K562 (cell line): Measurements from ENCODE around the gene PHF1. TPM values are rescaled to one million over a fixed set of nuclear protein-coding genes. Genes with fewer than 3 reads are reported as not detected.

Experiments
- CTBP1 ChIP-seq: fragments of 450-650 bp; IDR thresholded peaks from 2 replicates; pipeline ENCODE4 v1.6.1; 2016; ENCODE audit warnings: borderline replicate concordance
- ETV1 ChIP-seq: fragments of 450-650 bp; conservative IDR thresholded peaks from 2 replicates; pipeline ENCODE4 v1.6.1; 2016; ENCODE audit warnings: missing genetic modification characterization, control low read depth, low read depth, missing compliant biosample characterization
- HDAC2 ChIP-seq: fragments of 450-650 bp; IDR thresholded peaks from 2 replicates; pipeline ENCODE4 v1.6.1; 2016; ENCODE audit warnings: mild to moderate bottlenecking
- HDAC3 ChIP-seq: fragments of 450-650 bp; IDR thresholded peaks from 2 replicates; pipeline ENCODE4 v1.6.1; 2018; ENCODE audit warnings: borderline replicate concordance, mild to moderate bottlenecking, moderate library complexity; ENCODE audit not compliant: partially characterized antibody
- L3MBTL2 ChIP-seq: fragments of 450-650 bp; IDR thresholded peaks from 2 replicates; pipeline ENCODE4 v1.6.1; 2016; ENCODE audit warnings: mild to moderate bottlenecking, moderate library complexity
- MAFK ChIP-seq: IDR thresholded peaks from 2 replicates; pipeline ENCODE4 v1.6.1; 2011; ENCODE audit warnings: low read length, improper control_type of control experiment
- NBN ChIP-seq: fragments of 450-650 bp; IDR thresholded peaks from 2 replicates; pipeline ENCODE4 v1.6.1; 2016; ENCODE audit warnings: low read depth, mild to moderate bottlenecking
- PRPF4 ChIP-seq: fragments of 200-400 bp; formaldehyde crosslinking; IDR thresholded peaks from one replicate; pipeline ENCODE4 v1.6.1; 2017; ENCODE audit warnings: low read length, low read depth, mild to moderate bottlenecking; ENCODE audit not compliant: insufficient read depth, poor library complexity, severe bottlenecking
- RAD21 ChIP-seq, 2 experiments: fragments of 250-450 bp in 1 of 2; fragments of 450-650 bp in 1 of 2; sonication (Bioruptor Pico) in 1 of 2; formaldehyde crosslinking in 1 of 2; IDR thresholded peaks in 1 of 2; conservative IDR thresholded peaks in 1 of 2; 2 replicates each; pipeline versions ENCODE4 v1.4.0 to v1.8.0; 2020 to 2022; ENCODE audit warnings: mild to moderate bottlenecking in 2 of 2, moderate library complexity in 1 of 2
- SIN3B ChIP-seq: fragments of 450-650 bp; IDR thresholded peaks from 2 replicates; pipeline ENCODE4 v1.6.1; 2017; ENCODE audit warnings: low read depth, mild to moderate bottlenecking, moderate library complexity
- SIX5 ChIP-seq, 2 experiments: IDR thresholded peaks; 2 replicates each; pipeline ENCODE4 v1.6.1; 2011; ENCODE audit warnings: low read length in 2 of 2, borderline replicate concordance in 1 of 2, low read depth in 1 of 2, mild to moderate bottlenecking in 1 of 2, moderate library complexity in 1 of 2; ENCODE audit not compliant: insufficient read depth in 1 of 2
- TRIM24 ChIP-seq, 2 experiments: fragments of 450-650 bp; IDR thresholded peaks; 2 replicates each; pipeline ENCODE4 v1.6.1; 2016
- XRCC5 ChIP-seq: fragments of 200-400 bp; formaldehyde crosslinking; IDR thresholded peaks from 2 replicates; pipeline ENCODE4 v1.6.1; 2017; ENCODE audit warnings: low read depth, mild to moderate bottlenecking, low read length
- ZMIZ1 ChIP-seq, 2 experiments: fragments of 150-350 bp in 1 of 2; IDR thresholded peaks; 2 replicates each; pipeline ENCODE4 v1.6.1; 2012 to 2016; ENCODE audit warnings: low read depth in 2 of 2, low read length in 2 of 2, mild to moderate bottlenecking in 1 of 2, moderate library complexity in 1 of 2
- polyA plus RNA-seq, 8 experiments: library from polyadenylated mRNA; depleted of rRNA in 4 of 8; stranded (reverse) in 5 of 8; unstranded in 3 of 8; fragments of >200 nt; fragmentation: Nextera tagmentation in 2 of 8; fragmentation: Illumina TruSeq in 1 of 8; extraction: Ambion mirVana in 2 of 8; extraction: Trizol in 1 of 8; gene quantifications; 2 replicates each; pipeline versions ENCODE4 v1.2.1 to v1.2.3, GENCODE V29; 2011 to 2014; ENCODE audit warnings: inconsistent platforms in 1 of 8, missing spikeins in 1 of 8
- total RNA-seq, 7 experiments: library from RNA; depleted of rRNA in 6 of 7; stranded (reverse); fragments of >200 nt in 6 of 7; fragmentation: Illumina TruSeq in 2 of 7; extraction: Trizol in 2 of 7; gene quantifications; 2 replicates each; pipeline versions ENCODE4 v1.2.1 to v1.2.3, GENCODE V29; 2011 to 2021; ENCODE audit warnings: low replicate concordance in 1 of 7
- TF ChIP-seq, protein P1 (sequence below): fragments of 250-450 bp; sonication (Bioruptor Pico); IDR thresholded peaks from 2 replicates; pipeline ENCODE4 v1.8.0; 2021; ENCODE audit warnings: borderline replicate concordance, mild to moderate bottlenecking, moderate library complexity; ENCODE audit not compliant: poor library complexity, severe bottlenecking
- TF ChIP-seq, protein P2 (sequence below), 2 experiments: fragments of 450-650 bp; conservative IDR thresholded peaks; 2 replicates each; pipeline ENCODE4 v1.6.1; 2017; ENCODE audit warnings: mild to moderate bottlenecking in 2 of 2, moderate library complexity in 2 of 2
- TF ChIP-seq, protein P3 (sequence below): fragments of 450-650 bp; formaldehyde crosslinking; conservative IDR thresholded peaks from 2 replicates; pipeline ENCODE4 v1.4.0; 2022; ENCODE audit warnings: mild to moderate bottlenecking, missing genetic modification characterization
- TF ChIP-seq, protein P4 (sequence below): fragments of 450-650 bp; conservative IDR thresholded peaks from 2 replicates; pipeline ENCODE4 v1.6.1; 2016; ENCODE audit warnings: missing genetic modification characterization, low read depth, mild to moderate bottlenecking, missing compliant biosample characterization, moderate library complexity

Gene PHF1
- total and polyA plus RNA-seq, 9 of the 15 experiments (the other 6 are each of a cell fraction or from before 2014, with no cell fraction given), result 3.7 to 64.2 (median 33.7) TPM

GRCh38 chr6:33391278-33391921 is 19.4 kb upstream of the PHF1 start, which contains the start of gene KIFC1 (continued):
- TF ChIP-seq SIX5 (IDR thresholded peaks at IDR 0.05; ENCODE audit: borderline replicate concordance in 1 of 2, insufficient read depth in 1 of 2, low read depth in 1 of 2, low read length in 2 of 2), result peak in 1 of 2 experiments; percentile 17; a peak in 1 of 4 replicates
- peak; percentile 3; the same call in 1 of the 2 replicates for TF ChIP-seq MAFK
- peak; percentile 25 for TF ChIP-seq PRPF4
- peak; percentile 97 for TF ChIP-seq ETV1
- peak; percentile 86 to 89 for TF ChIP-seq RAD21 (CRISPR knock-in tag; conservative IDR thresholded peaks at IDR 0.05 in 1 of 2, IDR thresholded peaks at IDR 0.05 in 1 of 2)
- peak; percentile 22; the same call in 1 of the 2 replicates for TF ChIP-seq HDAC2
- TF ChIP-seq, protein P1, sequence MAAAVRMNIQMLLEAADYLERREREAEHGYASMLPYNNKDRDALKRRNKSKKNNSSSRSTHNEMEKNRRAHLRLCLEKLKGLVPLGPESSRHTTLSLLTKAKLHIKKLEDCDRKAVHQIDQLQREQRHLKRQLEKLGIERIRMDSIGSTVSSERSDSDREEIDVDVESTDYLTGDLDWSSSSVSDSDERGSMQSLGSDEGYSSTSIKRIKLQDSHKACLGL (CRISPR knock-in tag), result peak; percentile 57
- TF ChIP-seq, protein P2, sequence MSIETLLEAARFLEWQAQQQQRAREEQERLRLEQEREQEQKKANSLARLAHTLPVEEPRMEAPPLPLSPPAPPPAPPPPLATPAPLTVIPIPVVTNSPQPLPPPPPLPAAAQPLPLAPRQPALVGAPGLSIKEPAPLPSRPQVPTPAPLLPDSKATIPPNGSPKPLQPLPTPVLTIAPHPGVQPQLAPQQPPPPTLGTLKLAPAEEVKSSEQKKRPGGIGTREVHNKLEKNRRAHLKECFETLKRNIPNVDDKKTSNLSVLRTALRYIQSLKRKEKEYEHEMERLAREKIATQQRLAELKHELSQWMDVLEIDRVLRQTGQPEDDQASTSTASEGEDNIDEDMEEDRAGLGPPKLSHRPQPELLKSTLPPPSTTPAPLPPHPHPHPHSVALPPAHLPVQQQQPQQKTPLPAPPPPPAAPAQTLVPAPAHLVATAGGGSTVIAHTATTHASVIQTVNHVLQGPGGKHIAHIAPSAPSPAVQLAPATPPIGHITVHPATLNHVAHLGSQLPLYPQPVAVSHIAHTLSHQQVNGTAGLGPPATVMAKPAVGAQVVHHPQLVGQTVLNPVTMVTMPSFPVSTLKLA (conservative IDR thresholded peaks at IDR 0.05), result peak; percentile 86 to 93
- TF ChIP-seq, protein P3, sequence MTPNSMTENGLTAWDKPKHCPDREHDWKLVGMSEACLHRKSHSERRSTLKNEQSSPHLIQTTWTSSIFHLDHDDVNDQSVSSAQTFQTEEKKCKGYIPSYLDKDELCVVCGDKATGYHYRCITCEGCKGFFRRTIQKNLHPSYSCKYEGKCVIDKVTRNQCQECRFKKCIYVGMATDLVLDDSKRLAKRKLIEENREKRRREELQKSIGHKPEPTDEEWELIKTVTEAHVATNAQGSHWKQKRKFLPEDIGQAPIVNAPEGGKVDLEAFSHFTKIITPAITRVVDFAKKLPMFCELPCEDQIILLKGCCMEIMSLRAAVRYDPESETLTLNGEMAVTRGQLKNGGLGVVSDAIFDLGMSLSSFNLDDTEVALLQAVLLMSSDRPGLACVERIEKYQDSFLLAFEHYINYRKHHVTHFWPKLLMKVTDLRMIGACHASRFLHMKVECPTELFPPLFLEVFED, result no peak
- TF ChIP-seq TRIM24 (IDR thresholded peaks at IDR 0.05), result peak in 1 of 2 experiments; percentile 50; a peak in 1 of 4 replicates
- TF ChIP-seq L3MBTL2, result peak; percentile 98
- TF ChIP-seq CTBP1, result peak; percentile 98
- no peak for TF ChIP-seq HDAC3
- TF ChIP-seq NBN, result peak; percentile 90
- peak in 1 of 2 experiments; percentile 59; a peak in 1 of 4 replicates for TF ChIP-seq ZMIZ1 (IDR thresholded peaks at IDR 0.05; ENCODE audit: low read depth in 2 of 2, low read length in 2 of 2)
- TF ChIP-seq, protein P4, sequence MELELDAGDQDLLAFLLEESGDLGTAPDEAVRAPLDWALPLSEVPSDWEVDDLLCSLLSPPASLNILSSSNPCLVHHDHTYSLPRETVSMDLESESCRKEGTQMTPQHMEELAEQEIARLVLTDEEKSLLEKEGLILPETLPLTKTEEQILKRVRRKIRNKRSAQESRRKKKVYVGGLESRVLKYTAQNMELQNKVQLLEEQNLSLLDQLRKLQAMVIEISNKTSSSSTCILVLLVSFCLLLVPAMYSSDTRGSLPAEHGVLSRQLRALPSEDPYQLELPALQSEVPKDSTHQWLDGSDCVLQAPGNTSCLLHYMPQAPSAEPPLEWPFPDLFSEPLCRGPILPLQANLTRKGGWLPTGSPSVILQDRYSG (tag), result 0 out of 2 replicates have a peak, but pooled peaks have one; percentile 13
- no peak; the same call in 1 of the 2 replicates for TF ChIP-seq SIN3B
- TF ChIP-seq XRCC5, result peak; percentile 77; the same call in 1 of the 2 replicates
